NCI-H524 (cell line): ENCODE data around the gene TNFAIP1.
A peak's percentile ranks its signal among the peaks of the same experiment; 100 is the strongest.

Experiments
- DNase-seq, 2 experiments: peaks; one replicate each; lab custom pipeline; 2025; lab: John Stamatoyannopoulos, UW

Gene TNFAIP1

DNA sequence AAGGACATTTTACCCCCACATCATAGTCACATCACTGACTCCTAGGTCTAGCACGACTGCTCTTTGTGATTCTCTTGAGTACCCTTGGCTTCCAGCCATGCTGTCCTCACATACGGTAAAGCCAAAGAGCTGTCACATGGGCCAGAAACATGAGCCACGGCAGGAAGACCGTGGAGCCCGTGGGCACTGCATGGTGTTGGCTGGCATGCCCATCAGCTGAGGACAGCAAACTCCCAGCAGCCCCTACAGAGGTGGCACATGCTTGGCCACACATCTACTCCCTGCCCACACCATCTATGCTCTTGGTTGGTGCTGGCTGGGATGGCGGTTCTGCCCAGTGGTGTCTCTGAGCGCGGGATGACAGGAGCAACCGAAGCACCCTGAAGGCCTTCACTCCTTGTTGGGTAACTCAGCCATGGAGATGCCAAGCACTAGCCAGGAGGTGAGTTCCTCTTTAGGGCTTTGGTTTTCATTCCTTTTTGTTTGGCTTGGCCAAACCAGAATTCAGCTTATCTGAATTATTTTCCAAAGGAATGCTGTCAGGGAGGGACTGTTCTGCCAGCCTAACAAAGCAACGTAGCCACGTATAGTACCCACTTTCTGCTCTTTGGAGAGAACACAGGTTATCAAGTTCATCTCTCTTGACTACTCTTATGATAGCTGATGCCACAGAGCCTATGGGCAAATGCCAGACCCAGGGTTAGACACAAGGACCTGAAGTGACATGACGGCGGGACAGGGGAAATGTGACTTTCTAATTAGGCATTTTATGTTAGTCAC is 10.0 kb downstream of the TNFAIP1 start:
- DNase-seq = peak; percentile 35 to 57

DNA sequence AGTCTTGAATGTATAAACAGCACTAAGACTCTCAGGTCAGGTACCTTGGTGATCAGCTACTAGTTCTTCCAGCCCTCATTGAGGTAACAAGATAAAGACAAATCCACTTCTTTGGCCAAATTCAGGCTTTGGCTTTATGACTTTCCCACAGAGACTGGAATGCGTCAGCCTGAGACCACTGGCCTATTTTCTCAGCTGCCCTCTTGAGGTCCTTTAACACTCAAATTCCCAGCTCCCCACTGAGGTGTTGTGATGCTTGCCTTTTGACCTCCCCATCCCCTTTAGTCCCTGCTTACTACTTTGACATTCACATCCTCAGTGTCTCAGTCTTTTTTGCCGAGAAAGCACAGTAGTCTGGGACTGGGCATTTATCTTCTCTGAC is 10.6 kb downstream of the TNFAIP1 start:
- no peak for DNase-seq

DNA sequence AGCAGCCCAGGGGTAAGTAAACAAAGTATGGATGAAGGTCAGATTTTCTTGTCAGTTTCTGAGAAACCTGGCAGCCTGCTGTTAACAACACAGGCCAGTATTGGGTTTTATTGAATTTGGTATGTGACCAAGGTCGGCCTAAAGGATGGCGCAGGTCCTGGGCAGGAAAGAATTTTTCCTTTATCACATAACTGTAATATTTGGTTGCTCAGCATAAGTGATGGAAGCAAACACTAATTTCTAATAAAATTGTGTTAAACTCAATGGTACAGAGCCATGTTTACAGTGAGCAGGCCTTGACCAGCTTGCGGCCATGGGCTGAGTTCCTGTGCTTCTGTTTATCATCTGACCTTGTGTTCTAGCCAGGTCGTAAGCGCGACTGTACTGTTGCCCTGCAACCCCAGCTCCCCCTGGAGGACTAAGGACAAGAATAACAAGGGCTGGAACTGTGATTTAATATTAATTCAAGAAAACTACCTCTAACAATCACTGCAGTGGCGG is 11.2 kb downstream of the TNFAIP1 start:
- DNase-seq = peak in 1 of 2 experiments; percentile 28

GRCh38 chr17:28347261-28347891 is 11.8 kb downstream of the TNFAIP1 start:
- DNase-seq = no peak

DNA sequence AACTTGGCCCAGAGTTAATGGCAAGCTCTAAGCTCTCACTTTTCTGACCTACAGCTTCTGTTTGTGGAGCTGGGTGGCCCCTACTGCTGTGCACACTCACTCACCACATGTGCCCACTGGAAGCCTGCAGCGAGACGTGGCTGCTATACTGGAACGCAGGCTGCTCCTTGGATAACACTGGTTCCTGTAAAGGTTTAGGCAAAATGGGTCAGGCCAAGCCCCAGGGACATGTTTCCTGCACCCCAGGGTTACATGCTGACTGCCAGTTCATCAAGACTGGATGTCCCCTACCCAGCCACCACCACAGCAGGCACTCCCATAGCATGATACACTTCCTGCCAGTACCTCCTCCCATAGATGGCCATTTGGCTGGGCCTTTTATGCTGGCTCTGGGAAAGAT is 13.4 kb downstream of the TNFAIP1 start:
- DNase-seq = no peak

DNA sequence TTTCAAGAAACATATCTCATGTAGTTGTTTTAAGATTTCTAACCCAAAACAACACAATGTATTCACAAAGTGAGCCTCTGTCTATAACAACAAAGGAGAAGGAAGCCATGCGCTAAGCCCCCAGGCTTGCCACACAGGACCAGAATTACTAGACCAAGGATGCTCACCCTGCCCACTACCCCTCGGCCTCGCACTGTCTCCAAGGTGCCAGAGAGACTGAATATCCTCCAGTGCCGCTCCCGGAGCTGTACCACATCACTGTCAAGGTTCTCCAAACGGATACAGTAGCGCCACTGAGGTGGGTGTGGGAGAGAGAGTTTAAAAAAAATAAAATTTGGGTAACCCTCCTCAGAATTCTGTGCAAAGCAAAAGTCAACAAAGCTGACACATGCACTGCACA is 14.7 kb downstream of the TNFAIP1 start:
- no peak for DNase-seq

GRCh38 chr17:28357061-28357900 is 21.7 kb downstream of the TNFAIP1 start, which contains the start of gene POLDIP2:
TSS of gene POLDIP2 (minus strand) at chr17:28357527. CDS start at chr17:28357448, 79 bp downstream.
- peak; percentile 92 to 98 for DNase-seq

- peak in 1 of 2 experiments; percentile 56 for DNase-seq
Observed at GRCh38 chr17:28357901-28358197, 22.3 kb downstream of the TNFAIP1 start.

GRCh38 chr17:28363186-28363585 is 27.6 kb downstream of the TNFAIP1 start:
- no peak for DNase-seq

DNA sequence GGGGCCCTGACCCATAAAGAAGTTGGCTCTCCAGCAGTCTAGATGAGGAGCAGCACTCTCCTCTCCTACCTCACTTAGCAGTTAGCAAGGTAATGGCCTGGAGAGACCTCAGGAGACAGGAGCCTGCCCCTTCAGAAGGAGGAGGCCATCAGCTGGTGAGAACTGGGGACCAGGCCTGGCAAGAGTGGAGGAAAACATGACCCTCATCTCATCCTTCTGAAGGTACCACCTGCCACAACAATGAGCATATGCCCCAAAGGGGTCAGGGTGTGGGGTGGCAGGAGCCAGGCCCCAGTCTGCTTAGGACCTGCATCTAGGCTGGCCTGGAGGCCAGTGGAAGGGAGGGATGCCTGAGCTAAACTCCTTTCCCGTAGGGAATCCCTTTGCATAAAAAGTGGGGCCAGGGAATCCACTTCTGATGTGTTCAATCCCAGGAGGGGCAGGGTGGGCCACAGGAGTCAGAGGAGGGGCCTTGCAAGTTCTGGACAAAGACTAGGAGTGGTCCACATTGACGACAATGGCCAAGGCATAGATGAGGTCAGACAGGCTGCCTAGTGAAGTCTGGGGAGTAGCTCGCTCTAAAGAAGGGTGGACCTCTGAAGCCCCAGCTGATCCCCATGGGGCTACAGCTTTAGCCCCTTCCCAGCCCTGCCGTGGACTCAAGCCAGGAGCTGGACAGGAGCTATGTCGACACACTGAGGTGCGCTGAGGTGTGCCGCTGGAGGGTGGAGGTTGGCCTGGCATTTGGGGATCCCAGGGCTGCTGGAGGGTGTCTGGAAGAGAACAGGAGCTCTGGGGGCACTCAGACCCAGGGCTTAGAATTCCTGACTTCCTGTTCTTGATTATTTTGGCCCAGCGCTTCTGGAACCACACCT is 28.5 kb downstream of the TNFAIP1 start:
- DNase-seq = no peak

- no peak for DNase-seq
Observed at GRCh38 chr17:28364665-28365363, 29.3 kb downstream of the TNFAIP1 start, which contains the start of gene SEBOX. TSS of gene SEBOX (minus strand) at chr17:28365199. CDS start at chr17:28365151, 48 bp downstream.

DNA sequence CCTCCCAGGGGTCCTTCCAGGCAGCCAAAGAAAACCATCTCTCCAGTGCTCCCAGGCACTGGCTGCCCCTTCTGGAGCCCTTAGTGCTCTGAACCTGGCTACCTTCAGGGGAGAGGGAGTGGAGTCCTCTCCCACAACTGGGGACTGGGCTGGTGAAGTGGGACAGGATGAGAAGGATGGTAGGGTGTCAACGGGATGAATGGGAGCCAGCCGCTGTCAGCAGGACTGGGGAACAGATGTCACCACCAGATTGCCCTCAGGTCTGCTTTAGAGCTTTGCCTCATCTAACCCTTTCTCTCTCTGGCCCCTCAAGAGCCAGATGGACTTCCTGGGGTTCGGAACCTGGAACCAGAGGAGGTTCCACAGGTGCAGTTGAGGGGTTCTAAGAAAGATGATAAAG is 29.9 kb downstream of the TNFAIP1 start:
- DNase-seq = peak; percentile 64 to 90

- DNase-seq = no peak
Observed at GRCh38 chr17:28366605-28367004, 31.0 kb downstream of the TNFAIP1 start.

DNA sequence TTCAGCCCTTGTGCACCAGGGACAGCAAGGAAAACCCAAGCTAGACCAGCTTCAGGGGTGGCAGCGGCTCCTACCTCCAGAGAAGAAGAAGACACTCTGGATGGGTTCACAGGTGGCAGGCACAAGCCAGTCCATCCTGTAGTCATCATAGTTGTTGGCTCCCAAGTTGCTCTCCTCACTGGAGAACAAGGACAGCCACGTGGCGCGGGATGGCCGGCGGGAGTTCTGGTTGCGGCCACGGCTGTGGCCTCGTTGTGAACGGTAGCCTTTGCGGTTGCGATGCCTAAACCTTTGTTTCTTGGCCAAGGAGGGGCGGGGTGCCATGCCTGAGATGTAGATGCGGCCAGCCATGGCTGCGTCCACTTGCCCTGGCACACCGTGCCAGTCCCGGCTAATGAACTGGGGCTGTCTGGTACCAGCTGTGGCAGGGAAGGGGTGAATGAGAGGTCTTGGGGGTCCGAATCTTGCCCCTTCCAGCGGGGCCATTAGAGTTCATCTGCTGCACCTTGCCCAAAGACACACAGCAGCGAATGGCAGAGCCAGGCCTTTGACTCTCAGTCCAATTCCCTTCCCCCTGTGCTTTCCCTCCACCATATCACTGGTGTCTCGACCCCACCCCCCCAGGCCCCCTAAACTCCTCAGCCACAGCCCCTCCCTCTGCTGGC is 32.2 kb downstream of the TNFAIP1 start:
- no peak for DNase-seq

GRCh38 chr17:28368306-28368831 is 32.8 kb downstream of the TNFAIP1 start:
- no peak for DNase-seq

GRCh38 chr17:28368915-28369683 is 33.5 kb downstream of the TNFAIP1 start:
- DNase-seq = no peak

DNA sequence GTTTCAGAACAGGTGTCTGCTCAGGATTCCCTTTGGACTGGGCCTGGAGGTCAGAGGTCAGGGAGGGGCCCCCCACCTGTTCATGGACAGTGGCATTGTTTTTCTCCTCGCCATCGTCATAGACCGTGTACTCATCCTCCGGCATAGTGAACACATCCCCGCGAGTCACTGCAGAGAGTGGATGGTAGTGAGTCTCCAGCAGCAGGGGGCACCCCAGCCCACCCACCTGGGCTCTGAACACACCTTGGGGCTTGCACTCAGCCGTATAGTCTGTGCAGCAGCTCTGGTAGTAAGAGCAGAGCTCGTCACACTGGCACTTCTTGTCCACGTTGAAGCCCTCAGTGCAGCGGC is 34.1 kb downstream of the TNFAIP1 start:
- DNase-seq = peak in 1 of 2 experiments; percentile 47

- DNase-seq = peak in 1 of 2 experiments; percentile 26
Observed at GRCh38 chr17:28370035-28370743, 34.6 kb downstream of the TNFAIP1 start, which contains the start of gene VTN. TSS of gene VTN (minus strand) at chr17:28370307. CDS start at chr17:28370203, 104 bp downstream.

DNA sequence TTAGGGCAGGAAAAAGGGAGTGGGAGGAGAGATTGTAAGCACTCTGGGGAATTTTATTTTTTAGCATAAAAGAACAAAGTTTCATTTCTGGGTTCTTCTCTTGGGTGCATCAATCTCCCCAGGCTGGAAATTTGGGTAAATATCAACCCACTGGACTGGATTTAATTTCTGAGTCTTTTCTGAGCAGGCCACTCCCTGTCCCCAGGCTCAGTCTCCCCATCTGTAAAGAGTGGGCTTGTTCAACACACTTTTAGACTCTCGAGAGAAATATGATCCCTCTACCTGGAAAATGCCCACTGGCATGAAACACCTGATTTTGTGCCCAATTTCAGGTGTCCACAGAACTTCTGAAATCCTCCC is 35.2 kb downstream of the TNFAIP1 start:
- no peak for DNase-seq
